ENCODE measurements around the gene POGLUT3. TPM values are rescaled to one million over a fixed set of nuclear protein-coding genes. Genes with fewer than 3 reads are reported as not detected.

Gene POGLUT3
- total and polyA plus RNA-seq, 11 donors = 5.3 to 19.8 (median 10.0) TPM

GRCh38 chr11:108495326-108495725, 2.9 kb downstream of the POGLUT3 start:
- intact Hi-C loops (cut with DNase I) = loop anchor here in 4 of 10 donors (10.0 kb wide), 3 partner anchors 149 to 271 kb away; partner anchors contain the start of genes ATM (in 1 of the 4), DDX10 (in 1 of the 4) and NPAT (in 1 of the 4)
- no peak for DNase-seq
- Histone ChIP-seq H3K4me1 (peaks cover 0 to 16% (median 5%) of the 10 kb centered on the region in 12 donors), H3K36me3 (peaks cover 0 to 7% (median 4%) of the 10 kb centered on the region in 9 donors), H3K9me3 (no peaks in the 10 kb centered on the region), H3K27ac (no peak overlapping the region), H3K4me3 (no peak overlapping the region), H3K27me3 (no peaks in the 10 kb centered on the region)
- TF ChIP-seq CTCF (IDR thresholded peaks at IDR 0.05) = no peak
- no peak for TF ChIP-seq POLR2A (IDR thresholded peaks at IDR 0.05)
- WGBS, 4 donors = 88 to 100% (median 99%) methylated on average over 3 of the region's 3 CpGs
- no peak for ATAC-seq

GRCh38 chr11:108494182-108494581, 4.0 kb downstream of the POGLUT3 start:
- Histone ChIP-seq H3K4me3 (no peak overlapping the region), H3K27ac (no peak overlapping the region), H3K27me3 (no peaks in the 10 kb centered on the region), H3K36me3 (peaks cover 0 to 19% (median 14%) of the 10 kb centered on the region in 9 donors), H3K4me1 (peaks cover 0 to 16% (median 5%) of the 10 kb centered on the region in 12 donors), H3K9me3 (no peaks in the 10 kb centered on the region)
- ATAC-seq (no peak), DNase-seq (no peak)
- 23 to 48% (median 34%) methylated on average over 6 of the region's 6 CpGs for WGBS, 4 donors
- intact Hi-C loops (cut with DNase I) = loop anchor here in 4 of 10 donors (10.0 kb wide), 3 partner anchors 151 to 269 kb away; partner anchors contain the start of genes ATM (in 1 of the 4), DDX10 (in 1 of the 4) and NPAT (in 1 of the 4)
- TF ChIP-seq CTCF (IDR thresholded peaks at IDR 0.05) = no peak
- TF ChIP-seq POLR2A (IDR thresholded peaks at IDR 0.05) = no peak

- Histone ChIP-seq H3K27ac (no peak overlapping the region), H3K27me3 (no peaks in the 10 kb centered on the region), H3K4me1 (peaks cover 0 to 11% (median 1%) of the 10 kb centered on the region in 12 donors), H3K4me3 (no peak overlapping the region), H3K9me3 (no peaks in the 10 kb centered on the region), H3K36me3 (peaks cover 0 to 41% (median 31%) of the 10 kb centered on the region in 9 donors)
- DNase-seq (no peak), ATAC-seq (no peak)
- TF ChIP-seq CTCF (IDR thresholded peaks at IDR 0.05) (no peak), POLR2A (IDR thresholded peaks at IDR 0.05) (no peak)
- intact Hi-C loops (cut with DNase I) = loop anchor here in 4 of 10 donors (10.0 kb wide), 3 partner anchors 153 to 267 kb away; partner anchors contain the start of genes ATM (in 1 of the 4), DDX10 (in 1 of the 4) and NPAT (in 1 of the 4)
- 88 to 95% (median 95%) methylated on average over 3 of the region's 3 CpGs for WGBS, 4 donors
Measured at GRCh38 chr11:108491936-108492335, 6.2 kb downstream of the POGLUT3 start.

DNA sequence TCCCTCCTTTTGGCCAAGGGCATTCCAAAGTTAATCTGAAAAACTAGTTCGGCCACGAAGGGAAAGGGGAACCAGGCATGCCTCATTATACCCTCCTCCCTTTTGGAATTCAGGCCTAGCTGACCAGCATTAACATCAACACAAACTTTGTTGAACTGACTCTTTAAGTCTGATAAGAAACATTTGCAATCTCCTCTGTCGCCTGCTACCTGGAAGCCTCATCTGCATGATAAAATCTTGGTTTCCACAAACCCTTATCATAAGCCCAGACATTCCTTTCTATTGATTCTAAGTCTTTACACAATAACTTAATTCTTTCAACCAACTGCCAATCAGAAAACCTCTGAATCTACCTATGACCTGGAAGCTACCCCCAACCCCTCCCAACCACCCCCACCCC, 11.4 kb downstream of the POGLUT3 start:
- H3K36me3 ChIP-seq = peaks cover 0 to 91% (median 71%) of the 10 kb centered on the region in 9 donors

More for the DNA sequence above, 11.4 kb downstream of the POGLUT3 start:
- ATAC-seq (no peak), DNase-seq (no peak)
- TF ChIP-seq POLR2A (IDR thresholded peaks at IDR 0.05) = no peak
- TF ChIP-seq CTCF (IDR thresholded peaks at IDR 0.05) = no peak
- Histone ChIP-seq H3K4me1 (no peaks in the 10 kb centered on the region), H3K9me3 (no peaks in the 10 kb centered on the region), H3K4me3 (no peak overlapping the region), H3K27ac (no peak overlapping the region), H3K27me3 (no peaks in the 10 kb centered on the region)
- intact Hi-C loops (cut with DNase I) = no loop called here
- WGBS, 4 donors = 95 to 99% (median 97%) methylated on average over 3 of the region's 3 CpGs
